MCF 10A (cell line): ENCODE data around the gene HPS1. TPM values are rescaled to one million over a fixed set of nuclear protein-coding genes. Genes with fewer than 3 reads are reported as not detected.

Experiments
- BruUV-seq: library from RNA; stranded (reverse); fragments of 400-500 nt; replicated peaks from 2 replicates; lab custom pipeline; 2021; lab: Mats Ljungman, UMichigan
- CTCF ChIA-PET: fragments of 300-600 bp; sonication (Branson Sonifier 250); formaldehyde crosslinking; extraction: SDS; loops from one replicate; lab custom pipeline; 2021; ENCODE audit warnings: antibody characterized with exemption, inconsistent platforms; lab: Yijun Ruan, JAX
- POLR2A ChIA-PET: fragments of 300-600, 350-650 bp; sonication (Branson Sonifier 250); formaldehyde crosslinking; extraction: SDS; loops from one replicate; lab custom pipeline; 2020; ENCODE audit warnings: antibody characterized with exemption, inconsistent platforms; lab: Yijun Ruan, JAX
- DNase-seq: peaks from one replicate; pipeline ENCODE4 v3.0.0-alpha.2; 2018; ENCODE audit not compliant: unreplicated experiment
- H3K27ac Mint-ChIP-seq: one replicate; pipeline ENCODE4 v1.8.0; 2022; ENCODE audit warnings: mild to moderate bottlenecking, low read depth, mixed read lengths; ENCODE audit not compliant: unreplicated experiment
- H3K27me3 Mint-ChIP-seq: one replicate; pipeline ENCODE4 v1.8.0; 2022; ENCODE audit warnings: mixed read lengths; ENCODE audit not compliant: insufficient read depth, unreplicated experiment
- H3K36me3 Mint-ChIP-seq: one replicate; pipeline ENCODE4 v1.8.0; 2022; ENCODE audit warnings: mild to moderate bottlenecking, moderate library complexity, mixed read lengths; ENCODE audit not compliant: insufficient read depth, unreplicated experiment
- H3K4me1 Mint-ChIP-seq: one replicate; pipeline ENCODE4 v1.8.0; 2022; ENCODE audit warnings: mixed read lengths; ENCODE audit not compliant: insufficient read depth, unreplicated experiment
- H3K4me3 Mint-ChIP-seq: one replicate; pipeline ENCODE4 v1.8.0; 2022; ENCODE audit warnings: mild to moderate bottlenecking, moderate library complexity, mixed read lengths; ENCODE audit not compliant: unreplicated experiment
- H3K9me3 Mint-ChIP-seq: one replicate; pipeline ENCODE4 v1.8.0; 2022; ENCODE audit warnings: mixed read lengths; ENCODE audit not compliant: unreplicated experiment
- intact Hi-C: fragments of 100-400 bp; cut with micrococcal nuclease; formaldehyde crosslinking; loops from 2 replicates; pipeline ENCODE4 v1.14.1; 2022
- total RNA-seq: library from RNA; stranded (reverse); gene quantifications from 2 replicates; pipeline ENCODE4 v1.2.3, GENCODE V29; 2022
- TF ChIP-seq, protein P1 (sequence below): fragments of 200-600 bp; IDR thresholded peaks from one replicate; pipeline ENCODE4 v1.8.0; 2022; ENCODE audit warnings: antibody characterized with exemption, mild to moderate bottlenecking; ENCODE audit not compliant: unreplicated experiment

HPS1 gene
- total RNA-seq, 1 experiment from 2014 or later = 41.8 TPM

DNA sequence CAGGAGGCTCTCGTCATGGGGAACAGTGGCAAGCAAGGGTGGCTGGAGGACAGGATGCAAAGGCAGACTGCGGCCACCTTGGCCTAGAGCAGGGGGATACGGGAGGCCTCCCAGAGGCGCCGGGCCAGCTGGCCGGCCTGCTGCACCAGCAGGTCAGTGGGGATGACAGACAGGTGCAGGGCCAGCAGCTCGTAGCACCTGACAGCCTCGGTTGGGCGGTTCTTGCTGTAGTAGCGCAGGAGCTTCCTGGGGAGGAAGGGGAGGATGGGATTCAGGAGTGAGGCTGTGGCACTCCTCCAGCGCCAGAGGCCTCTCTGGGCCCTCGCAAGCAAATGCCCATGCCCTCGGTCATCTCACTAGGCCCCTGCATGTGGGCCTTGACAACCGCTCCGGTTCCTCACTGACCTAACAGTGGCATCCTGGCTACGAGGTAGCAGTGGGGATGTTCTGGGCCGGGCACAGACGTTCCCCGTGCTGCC lies 29.2 kb downstream of the HPS1 start:
- no peaks in the 10 kb centered on the region for H3K27me3 Mint-ChIP-seq
- no peaks in the 10 kb centered on the region for H3K9me3 Mint-ChIP-seq
- intact Hi-C loops = no loop called here
- peaks cover 5% of the 10 kb centered on the region for H3K4me1 Mint-ChIP-seq
- ChIA-PET POLR2A (no interaction called here), CTCF (no interaction called here)
- no peak overlapping the region for H3K27ac Mint-ChIP-seq
- peaks cover 6% of the 10 kb centered on the region for H3K36me3 Mint-ChIP-seq
- TF ChIP-seq, protein P1, sequence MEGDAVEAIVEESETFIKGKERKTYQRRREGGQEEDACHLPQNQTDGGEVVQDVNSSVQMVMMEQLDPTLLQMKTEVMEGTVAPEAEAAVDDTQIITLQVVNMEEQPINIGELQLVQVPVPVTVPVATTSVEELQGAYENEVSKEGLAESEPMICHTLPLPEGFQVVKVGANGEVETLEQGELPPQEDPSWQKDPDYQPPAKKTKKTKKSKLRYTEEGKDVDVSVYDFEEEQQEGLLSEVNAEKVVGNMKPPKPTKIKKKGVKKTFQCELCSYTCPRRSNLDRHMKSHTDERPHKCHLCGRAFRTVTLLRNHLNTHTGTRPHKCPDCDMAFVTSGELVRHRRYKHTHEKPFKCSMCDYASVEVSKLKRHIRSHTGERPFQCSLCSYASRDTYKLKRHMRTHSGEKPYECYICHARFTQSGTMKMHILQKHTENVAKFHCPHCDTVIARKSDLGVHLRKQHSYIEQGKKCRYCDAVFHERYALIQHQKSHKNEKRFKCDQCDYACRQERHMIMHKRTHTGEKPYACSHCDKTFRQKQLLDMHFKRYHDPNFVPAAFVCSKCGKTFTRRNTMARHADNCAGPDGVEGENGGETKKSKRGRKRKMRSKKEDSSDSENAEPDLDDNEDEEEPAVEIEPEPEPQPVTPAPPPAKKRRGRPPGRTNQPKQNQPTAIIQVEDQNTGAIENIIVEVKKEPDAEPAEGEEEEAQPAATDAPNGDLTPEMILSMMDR = no peak
- DNase-seq = no peak
- no peak overlapping the region for H3K4me3 Mint-ChIP-seq
- no TSS peak for BruUV-seq

DNA sequence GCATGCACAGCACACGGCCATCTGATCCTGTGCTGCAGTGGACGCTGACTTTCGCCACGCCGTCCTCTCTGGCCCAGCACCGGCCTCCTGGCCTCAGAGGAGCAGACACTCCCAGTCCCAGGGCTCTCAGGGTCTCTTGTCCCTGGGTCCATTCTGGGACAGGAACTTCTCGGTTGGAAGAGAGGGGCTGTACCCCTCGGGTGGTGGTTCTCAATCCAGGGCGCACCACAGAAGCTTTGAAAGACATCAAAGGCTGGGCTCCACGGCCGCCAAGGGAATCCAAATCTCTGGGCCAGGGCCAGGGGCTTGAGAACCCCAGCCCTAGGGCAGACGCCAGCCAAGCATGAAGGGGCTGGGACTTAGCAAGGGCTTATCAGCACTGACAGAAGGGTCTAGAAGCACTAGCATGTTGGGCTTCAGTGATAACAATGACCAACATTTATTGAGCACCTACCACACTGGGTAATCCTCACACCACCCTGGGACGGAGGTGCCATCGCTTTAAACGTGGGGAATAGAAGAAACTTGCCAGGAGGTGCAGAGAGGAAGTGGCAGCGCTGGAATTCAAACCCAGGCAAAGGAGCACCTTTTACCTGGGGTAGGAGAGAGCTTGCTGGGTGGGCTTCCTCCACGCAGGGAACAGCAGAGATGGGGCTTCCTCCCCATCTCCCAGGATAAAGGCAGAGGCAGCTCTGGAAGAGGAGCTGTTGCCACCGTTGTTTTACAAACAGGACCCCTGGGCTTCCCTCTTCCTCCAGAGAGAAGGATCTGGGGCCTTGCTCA lies 29.9 kb downstream of the HPS1 start:
- H3K27ac Mint-ChIP-seq = no peak overlapping the region
- no peaks in the 10 kb centered on the region for H3K27me3 Mint-ChIP-seq
- DNase-seq = no peak
- peaks cover 6% of the 10 kb centered on the region for H3K36me3 Mint-ChIP-seq
- H3K4me3 Mint-ChIP-seq = no peak overlapping the region
- ChIA-PET POLR2A (no interaction called here), CTCF (no interaction called here)
- peaks cover 5% of the 10 kb centered on the region for H3K4me1 Mint-ChIP-seq
- no peaks in the 10 kb centered on the region for H3K9me3 Mint-ChIP-seq
- TF ChIP-seq, protein P1 = no peak
- no TSS peak for BruUV-seq
- intact Hi-C loops = no loop called here

GRCh38 chr10:98415731-98416119 lies 31.0 kb downstream of the HPS1 start:
- DNase-seq = no peak
- Mint-ChIP-seq H3K9me3 (no peaks in the 10 kb centered on the region), H3K4me3 (no peak overlapping the region), H3K4me1 (peaks cover 5% of the 10 kb centered on the region), H3K36me3 (peaks cover 6% of the 10 kb centered on the region), H3K27ac (no peak overlapping the region), H3K27me3 (no peaks in the 10 kb centered on the region)
- TF ChIP-seq, protein P1 = no peak
- BruUV-seq = no TSS peak
- ChIA-PET CTCF (interaction anchor here (0.6 to 2.0 kb wide), 3 partner anchors 10 to 248 kb away, joined by 3 to 9 read pairs (median 4); no protein-coding TSS in a partner anchor), POLR2A (interaction anchor here (1.0 to 1.3 kb wide), 2 partner anchors 281 to 1015 kb away, joined by 3 to 4 read pairs; partner anchors contain the start of genes GOT1 and R3HCC1L)
- intact Hi-C loops = no loop called here

GRCh38 chr10:98414932-98415730 lies 31.6 kb downstream of the HPS1 start, which contains the start of gene PYROXD2:
TSS of gene PYROXD2 (minus strand) at chr10:98415182. CDS start at chr10:98415135, 47 bp downstream.
- Mint-ChIP-seq H3K27me3 (no peaks in the 10 kb centered on the region), H3K4me1 (peaks cover 5% of the 10 kb centered on the region), H3K4me3 (peak within 1 kb of the TSS; percentile 89), H3K27ac (peak within 1 kb of the TSS; percentile 89), H3K36me3 (peaks cover 6% of the 10 kb centered on the region), H3K9me3 (no peaks in the 10 kb centered on the region)
- BruUV-seq = no TSS peak
- CTCF ChIA-PET = interaction anchor here (0.6 to 2.0 kb wide), 4 partner anchors 11 to 249 kb away, joined by 3 to 9 read pairs (median 4); no protein-coding TSS in a partner anchor
- POLR2A ChIA-PET = interaction anchor here (1.0 to 1.3 kb wide), 2 partner anchors 281 to 1016 kb away, joined by 3 to 4 read pairs; partner anchors contain the start of genes GOT1 and R3HCC1L
- TF ChIP-seq, protein P1 = no peak
- peak; percentile 81 for DNase-seq
- intact Hi-C loops = no loop called here
